ENCODE measurements around the gene HORMAD2.

- TF ChIP-seq, protein P1, sequence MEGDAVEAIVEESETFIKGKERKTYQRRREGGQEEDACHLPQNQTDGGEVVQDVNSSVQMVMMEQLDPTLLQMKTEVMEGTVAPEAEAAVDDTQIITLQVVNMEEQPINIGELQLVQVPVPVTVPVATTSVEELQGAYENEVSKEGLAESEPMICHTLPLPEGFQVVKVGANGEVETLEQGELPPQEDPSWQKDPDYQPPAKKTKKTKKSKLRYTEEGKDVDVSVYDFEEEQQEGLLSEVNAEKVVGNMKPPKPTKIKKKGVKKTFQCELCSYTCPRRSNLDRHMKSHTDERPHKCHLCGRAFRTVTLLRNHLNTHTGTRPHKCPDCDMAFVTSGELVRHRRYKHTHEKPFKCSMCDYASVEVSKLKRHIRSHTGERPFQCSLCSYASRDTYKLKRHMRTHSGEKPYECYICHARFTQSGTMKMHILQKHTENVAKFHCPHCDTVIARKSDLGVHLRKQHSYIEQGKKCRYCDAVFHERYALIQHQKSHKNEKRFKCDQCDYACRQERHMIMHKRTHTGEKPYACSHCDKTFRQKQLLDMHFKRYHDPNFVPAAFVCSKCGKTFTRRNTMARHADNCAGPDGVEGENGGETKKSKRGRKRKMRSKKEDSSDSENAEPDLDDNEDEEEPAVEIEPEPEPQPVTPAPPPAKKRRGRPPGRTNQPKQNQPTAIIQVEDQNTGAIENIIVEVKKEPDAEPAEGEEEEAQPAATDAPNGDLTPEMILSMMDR (IDR thresholded peaks at IDR 0.05; ENCODE audit: borderline replicate concordance, extremely low read depth, low read length, poor library complexity, severe bottlenecking): no peak
- TF ChIP-seq EZH2 (IDR thresholded peaks at IDR 0.05; ENCODE audit: borderline replicate concordance, low read depth, low read length, severe bottlenecking): no peak
These were observed 48.9 kb upstream of the HORMAD2 start for GRCh38 chr22:30031328-30031727.

Measured in DND-41 (cell line).